A549 (cell line): ENCODE results near the gene ST6GAL1. TPM values are rescaled to one million over a fixed set of nuclear protein-coding genes. Genes with fewer than 3 reads are reported as not detected.

Experiments
- ATAC-seq, 2 experiments: fragments of 200-7000 bp in 1 of 2; fragments of >200 bp in 1 of 2; cut with Nextera tagmentation in 1 of 2; cut with Tn5 transposase in 1 of 2; 3 replicates each; pipeline versions ENCODE4 v1.8.0 to v1.9.1; 2018 to 2020; ENCODE audit warnings: mild to moderate bottlenecking in 1 of 2, moderate library complexity in 1 of 2
- CTCF ChIA-PET: fragments of 300-600 bp; sonication (Branson Sonifier 250); formaldehyde crosslinking; extraction: SDS; loops from one replicate; lab custom pipeline; 2021; ENCODE audit warnings: antibody characterized with exemption, inconsistent platforms; lab: Yijun Ruan, JAX
- POLR2A ChIA-PET: fragments of 350-600 bp; formaldehyde crosslinking; extraction: SDS; loops from one replicate; lab custom pipeline; 2021; ENCODE audit warnings: antibody characterized with exemption, inconsistent platforms; lab: Yijun Ruan, JAX
- DNase-seq, 2 experiments: peaks; one replicate each; pipeline versions ENCODE4 v3.0.0 to v3.0.0-alpha.2; 2011 to 2016; ENCODE audit warnings: low read depth in 1 of 2, low spot score in 1 of 2
- FAIRE-seq: peaks from 2 replicates; lab custom pipeline; 2011; peaks lifted over from hg19 to GRCh38; lab: Jason Lieb, UNC
- H3K27ac ChIP-seq, 2 experiments: fragments of >200 bp; sonication (Bioruptor Twin); formaldehyde crosslinking; 3 replicates each; pipeline ENCODE4 v1.5.1; 2016 to 2017
- H3K4me1 ChIP-seq: fragments of >200 bp; sonication (Bioruptor Twin); formaldehyde crosslinking; 3 replicates; pipeline ENCODE4 v1.6.1; 2016
- H3K4me2 ChIP-seq: fragments of >200 bp; sonication (Bioruptor Twin); formaldehyde crosslinking; 3 replicates; pipeline ENCODE4 v1.6.1; 2016
- H3K4me3 ChIP-seq: fragments of >200 bp; sonication (Bioruptor Twin); formaldehyde crosslinking; 3 replicates; pipeline ENCODE4 v1.5.1; 2016
- H3K9me3 ChIP-seq: fragments of >200 bp; sonication (Bioruptor Twin); formaldehyde crosslinking; 3 replicates; pipeline ENCODE4 v1.6.1; 2016
- BCL3 ChIP-seq: fragments of >200 bp; sonication (Bioruptor Twin); formaldehyde crosslinking; IDR thresholded peaks from 3 replicates; pipeline ENCODE4 v1.6.1; 2016
- BHLHE40 ChIP-seq: IDR thresholded peaks from 2 replicates; pipeline ENCODE4 v1.6.1; 2012; ENCODE audit warnings: low read depth, low read length, inconsistent platforms
- CEBPB ChIP-seq, 2 experiments: fragments of >200 bp in 1 of 2; sonication (Bioruptor Twin) in 1 of 2; formaldehyde crosslinking in 1 of 2; IDR thresholded peaks; 2 replicates each; pipeline ENCODE4 v1.6.1; 2012 to 2016
- CHD4 ChIP-seq: fragments of 200-600 bp; sonication (generic); IDR thresholded peaks from 2 replicates; pipeline ENCODE4 v1.6.1; 2016; ENCODE audit warnings: antibody characterized with exemption, mild to moderate bottlenecking, borderline replicate concordance
- ELK1 ChIP-seq: fragments of 150-350 bp; IDR thresholded peaks from 2 replicates; pipeline ENCODE4 v1.6.1; 2014; ENCODE audit warnings: low read depth, mild to moderate bottlenecking, low read length
- HDAC2 ChIP-seq: fragments of 200-600 bp; sonication (generic); IDR thresholded peaks from 2 replicates; pipeline ENCODE4 v1.6.1; 2016
- HES2 ChIP-seq: fragments of >200 bp; sonication (Bioruptor Twin); formaldehyde crosslinking; IDR thresholded peaks from 2 replicates; pipeline ENCODE4 v1.6.1; 2016
- JUN ChIP-seq, 2 experiments: fragments of >200 bp; sonication (Bioruptor Twin); formaldehyde crosslinking; IDR thresholded peaks; 2 replicates in 1 of 2; 3 replicates in 1 of 2; pipeline ENCODE4 v1.6.1; 2016 to 2017
- JUNB ChIP-seq: fragments of >200 bp; sonication (Bioruptor Twin); formaldehyde crosslinking; IDR thresholded peaks from 2 replicates; pipeline ENCODE4 v1.6.1; 2016
- NFE2L2 ChIP-seq: fragments of 150-350 bp; conservative IDR thresholded peaks from 2 replicates; pipeline ENCODE4 v1.6.1; 2014; ENCODE audit warnings: low read length
- RARB ChIP-seq: fragments of 250-450 bp; sonication (Bioruptor Pico); IDR thresholded peaks from 2 replicates; pipeline ENCODE4 v1.8.0; 2021; ENCODE audit warnings: mild to moderate bottlenecking, moderate library complexity
- REST ChIP-seq: fragments of 200-600 bp; sonication (generic); IDR thresholded peaks from 2 replicates; pipeline ENCODE4 v1.6.1; 2016; ENCODE audit warnings: antibody characterized with exemption, mild to moderate bottlenecking, moderate library complexity
- TP53 ChIP-seq: fragments of 250-450 bp; sonication (Bioruptor Pico); IDR thresholded peaks from 2 replicates; pipeline ENCODE4 v1.5.0; 2021; ENCODE audit warnings: mild to moderate bottlenecking, moderate library complexity
- USF2 ChIP-seq: fragments of 450-650 bp; IDR thresholded peaks from 2 replicates; pipeline ENCODE4 v1.6.1; 2014; ENCODE audit warnings: antibody characterized with exemption
- ZC3H11A ChIP-seq: fragments of 450-650 bp; IDR thresholded peaks from 2 replicates; pipeline ENCODE4 v1.6.1; 2014; ENCODE audit warnings: antibody characterized with exemption, mild to moderate bottlenecking
- ZFP36 ChIP-seq: fragments of 450-650 bp; IDR thresholded peaks from 2 replicates; pipeline ENCODE4 v1.6.1; 2014; ENCODE audit warnings: borderline replicate concordance; ENCODE audit not compliant: partially characterized antibody
- ZNF302 ChIP-seq: fragments of 250-450 bp; sonication (Bioruptor Pico); IDR thresholded peaks from 2 replicates; pipeline ENCODE4 v1.9.0; 2021; ENCODE audit warnings: inconsistent platforms, mild to moderate bottlenecking, moderate library complexity
- WGBS: methylation state at CpG from one replicate; pipeline ENCODE4 v1.1.6; 2017; ENCODE audit errors: missing lambda C conversion rate; 5-methylcytosine and 5-hydroxymethylcytosine counted together
- polyA plus RNA-seq, 4 experiments: library from polyadenylated mRNA; depleted of rRNA in 3 of 4; stranded (reverse); fragments of >200 nt; fragmentation: RNase III in 1 of 4; extraction: RNeasy Plus Mini Kit Qiagen cat#74134 plus additional on column Dnase treatment in 1 of 4; gene quantifications; 2 replicates in 3 of 4; 3 replicates in 1 of 4; pipeline ENCODE4 v1.2.3, GENCODE V29; 2011 to 2017

The ST6GAL1 gene
- polyA plus RNA-seq, 2 of the 4 experiments (the other 2 are of a cell fraction), result 3.9 to 6.5 TPM

- H3K9me3 ChIP-seq, result no peaks in the 10 kb centered on the region
- ChIA-PET CTCF (interaction anchor here (3.7 kb wide), 1 partner anchor 84 kb away, joined by 16 read pairs; no protein-coding TSS in a partner anchor), POLR2A (no interaction called here)
- no peak overlapping the region for H3K4me3 ChIP-seq
- no peak overlapping the region for H3K27ac ChIP-seq
- ATAC-seq (no peak), DNase-seq (no peak), FAIRE-seq (no peak)
- no peak overlapping the region for H3K4me2 ChIP-seq
- no peaks in the 10 kb centered on the region for H3K4me1 ChIP-seq
- WGBS, result 90% methylated on average over 4 of the region's 4 CpGs
- TF ChIP-seq REST, result no peak
- TF ChIP-seq JUNB, result no peak
- TF ChIP-seq HDAC2, result no peak
- no peak for TF ChIP-seq USF2
- TF ChIP-seq CHD4, result no peak
- TF ChIP-seq HES2, result no peak
- no peak for TF ChIP-seq RARB (CRISPR knock-in tag)
- TF ChIP-seq BHLHE40, result no peak
- TF ChIP-seq JUN (IDR thresholded peaks at IDR 0.05), result no peak
- TF ChIP-seq NFE2L2, result no peak
- TF ChIP-seq ZC3H11A, result no peak
- no peak for TF ChIP-seq ELK1
- TF ChIP-seq, all 56 proteins: peak for 0
Measured at GRCh38 chr3:186933816-186934215, 3.5 kb downstream of the ST6GAL1 start.

GRCh38 chr3:186935133-186935532 is 4.8 kb downstream of the ST6GAL1 start:
- 96% methylated on average over 6 of the region's 6 CpGs for WGBS
- no peak overlapping the region for H3K4me3 ChIP-seq
- TF ChIP-seq ZFP36, result no peak
- no peak for TF ChIP-seq RARB (CRISPR knock-in tag)
- TF ChIP-seq ZNF302, result no peak
- TF ChIP-seq CEBPB (IDR thresholded peaks at IDR 0.05), result no peak
- no peak for TF ChIP-seq TP53 (CRISPR knock-in tag)
- TF ChIP-seq BCL3, result no peak
- TF ChIP-seq, all 56 proteins: peak for 0
- DNase-seq (no peak), ATAC-seq (no peak), FAIRE-seq (no peak)
- Histone ChIP-seq H3K9me3 (no peaks in the 10 kb centered on the region), H3K4me1 (no peaks in the 10 kb centered on the region), H3K4me2 (no peak overlapping the region), H3K27ac (no peak overlapping the region)
- ChIA-PET POLR2A (no interaction called here), CTCF (no interaction called here)
